EH (cell line): ENCODE results near the gene SPOCK1.

Source experiments
- DNase-seq: peaks from one replicate; pipeline ENCODE4 v3.0.0-alpha.2; 2015; ENCODE audit warnings: low read depth

SPOCK1 gene

DNA sequence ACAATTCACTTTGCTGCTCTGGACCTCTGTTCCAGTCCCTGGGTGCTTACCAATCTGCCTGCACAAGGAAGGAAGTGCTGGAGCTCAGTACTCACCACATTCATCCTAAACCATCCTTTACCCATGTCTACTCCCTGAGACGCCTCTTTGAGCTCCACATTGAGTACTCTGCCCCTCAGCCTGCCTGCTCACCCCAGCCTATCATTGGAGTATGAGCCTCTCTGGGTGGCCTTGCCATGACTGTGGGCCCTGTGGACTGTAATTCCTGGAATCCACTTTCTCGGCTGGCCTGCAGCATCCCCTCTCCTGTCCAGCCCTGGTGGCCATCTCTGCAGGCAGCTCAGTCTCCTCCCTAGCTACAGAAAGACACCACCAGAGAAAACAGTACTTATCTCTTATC, 428.6 kb downstream of the SPOCK1 start:
- no peak for DNase-seq

DNA sequence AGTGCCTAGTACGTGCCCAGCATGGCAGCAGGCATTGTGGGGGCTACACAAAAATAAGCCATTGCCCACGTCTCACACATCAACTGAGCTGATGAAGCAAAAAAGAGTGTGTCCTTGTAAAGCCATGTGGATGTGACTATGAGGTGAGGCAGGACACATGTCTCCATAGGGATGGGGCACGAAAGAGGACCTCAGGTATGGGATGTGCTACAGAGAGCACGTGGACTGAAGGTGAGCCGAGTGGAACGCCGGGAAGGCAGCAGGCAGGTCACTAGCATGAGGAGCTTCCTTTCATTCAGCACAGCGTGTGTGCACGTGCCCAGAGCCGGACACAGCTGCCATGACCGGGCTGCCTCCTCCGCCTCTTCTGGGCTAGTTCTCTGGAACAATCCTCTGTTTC, 429.8 kb downstream of the SPOCK1 start:
- no peak for DNase-seq

DNA sequence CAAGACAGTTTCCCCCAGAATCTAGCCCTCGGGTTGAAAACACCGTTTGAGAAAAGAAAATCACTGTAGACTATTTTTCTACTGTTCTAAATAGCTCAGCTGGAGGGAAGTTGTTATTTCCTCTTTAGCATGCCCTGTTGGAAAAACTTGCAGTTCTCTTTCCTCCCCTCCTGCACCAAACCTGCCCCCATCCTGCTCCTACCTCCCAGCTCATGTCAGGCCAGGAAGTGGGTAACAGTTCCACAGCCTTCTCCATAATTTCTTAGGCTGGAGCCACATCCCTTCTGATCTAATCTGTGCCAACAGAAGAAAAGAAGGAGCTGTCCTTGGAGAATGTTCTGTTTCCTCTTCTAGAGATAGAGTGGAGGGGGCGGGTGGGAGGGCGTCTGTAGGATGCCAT, 437.7 kb downstream of the SPOCK1 start:
- DNase-seq: no peak

DNA sequence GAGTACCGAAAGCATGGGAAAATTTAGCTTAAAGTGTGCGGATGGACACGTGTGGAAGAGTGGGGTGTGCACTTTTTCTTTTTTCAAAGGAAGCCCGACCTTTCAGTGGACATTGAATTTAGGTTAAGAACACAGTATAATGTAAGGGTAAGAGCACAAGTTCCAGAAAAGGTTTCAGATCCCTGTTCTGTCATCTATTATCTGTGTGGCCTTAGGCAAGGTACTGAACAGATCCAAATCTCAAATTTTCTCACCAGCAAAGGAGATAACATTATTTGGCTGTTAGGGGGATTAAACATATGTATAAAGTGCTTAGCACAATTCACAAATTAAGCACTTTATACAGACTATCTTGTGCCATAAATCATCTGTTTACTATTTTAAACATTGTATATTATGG, 441.0 kb downstream of the SPOCK1 start:
- no peak for DNase-seq

DNA sequence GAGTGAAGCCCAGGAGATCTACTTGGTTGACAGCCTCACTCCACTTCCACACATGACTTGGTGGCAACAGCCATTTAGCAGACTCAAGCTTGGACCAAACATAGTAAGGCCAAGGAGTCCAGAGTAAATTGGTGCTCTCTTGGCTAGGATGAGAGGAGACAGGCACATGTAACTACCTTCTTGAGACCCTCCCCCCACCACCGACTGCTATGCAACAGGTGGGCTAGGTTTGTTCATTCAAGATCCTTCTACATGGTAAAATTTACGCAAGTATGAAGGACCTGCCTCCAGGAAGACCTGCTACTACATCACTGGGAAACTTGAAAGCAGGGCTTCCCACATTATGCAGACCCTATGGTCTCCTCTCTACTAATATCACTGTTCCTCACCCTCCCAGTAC, 442.4 kb downstream of the SPOCK1 start:
- DNase-seq: no peak

DNA sequence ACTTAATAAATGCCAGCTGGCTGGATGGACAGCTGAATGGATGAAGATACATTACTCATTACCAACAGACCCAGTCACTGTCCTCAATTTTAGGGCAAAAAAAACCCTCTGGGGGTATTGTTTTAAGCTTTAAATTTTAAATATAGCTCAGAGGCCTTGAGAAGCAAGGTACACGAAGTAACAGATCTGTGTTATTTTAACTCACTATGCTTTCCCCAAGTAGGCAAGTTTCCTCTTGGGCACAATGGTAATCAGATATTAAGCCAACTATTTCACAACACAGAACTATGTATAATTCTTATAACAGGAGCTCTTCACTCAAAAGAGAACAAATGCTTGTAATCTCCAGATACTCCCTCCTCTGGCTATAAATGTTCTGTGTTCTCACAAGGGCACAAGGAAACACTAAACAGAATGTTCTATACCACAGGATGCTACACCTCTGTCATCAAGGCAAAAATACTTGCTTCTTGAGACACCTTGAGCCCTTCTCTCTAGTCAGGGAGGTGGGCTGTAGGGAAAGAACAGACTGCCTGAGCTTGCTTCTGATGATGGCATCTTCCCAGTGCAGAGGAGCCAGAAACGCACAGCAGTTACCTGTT, 443.8 kb downstream of the SPOCK1 start:
- DNase-seq: no peak

DNA sequence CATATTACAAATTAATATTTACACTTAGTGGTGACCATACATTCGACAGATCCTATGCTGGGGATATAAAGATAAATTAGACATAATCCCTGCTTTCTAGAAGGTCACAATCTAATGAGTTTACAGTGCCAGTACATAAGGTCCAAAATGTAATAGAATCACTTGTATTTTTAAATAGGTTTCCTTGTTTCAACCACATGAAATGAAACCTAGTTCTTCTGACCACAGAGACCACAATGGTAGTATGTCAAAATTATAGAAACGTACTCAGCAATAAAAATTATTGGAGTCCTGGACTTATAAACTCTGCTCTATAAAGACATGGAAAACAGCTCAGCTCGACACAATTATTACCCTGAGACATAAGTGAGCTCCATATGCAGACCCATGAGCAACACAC, 444.3 kb downstream of the SPOCK1 start:
- DNase-seq: no peak

DNA sequence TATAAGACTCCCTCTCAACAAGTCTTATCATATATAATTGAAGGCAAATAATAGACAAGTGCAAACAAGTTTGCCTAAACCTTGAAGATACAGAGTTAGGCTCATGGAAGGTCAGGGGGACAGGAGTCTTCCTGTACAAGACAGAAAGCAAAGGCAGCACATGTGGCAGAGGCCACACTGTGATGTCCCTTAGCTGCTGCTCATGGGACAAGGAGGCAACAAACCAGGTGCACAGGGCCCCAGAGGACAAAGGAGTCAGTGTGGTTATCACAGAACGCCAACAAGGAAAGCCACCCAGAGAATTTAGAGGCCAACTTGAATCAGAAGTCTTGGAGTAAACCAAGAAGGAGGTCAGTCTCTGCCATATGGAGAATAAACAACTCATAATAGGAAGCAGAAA, 444.8 kb downstream of the SPOCK1 start:
- DNase-seq: no peak

DNA sequence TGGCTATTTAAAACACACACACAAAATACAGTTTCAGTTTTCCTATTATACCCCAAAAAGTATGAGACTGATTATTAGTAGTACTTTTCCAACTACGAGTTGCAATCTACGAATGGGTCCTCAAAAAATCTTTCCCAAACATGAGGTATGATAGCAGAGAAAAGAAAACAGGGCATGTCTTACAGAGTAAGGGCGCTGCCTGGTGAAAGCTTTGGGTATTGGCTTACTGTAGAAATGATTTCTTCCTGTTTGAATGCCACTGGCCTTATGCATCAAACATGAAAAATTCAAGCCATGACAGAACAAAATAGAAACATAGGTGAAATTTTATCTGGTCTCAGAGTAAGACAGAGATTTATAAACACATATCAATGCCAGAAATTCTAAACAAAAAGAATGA, 448.0 kb downstream of the SPOCK1 start:
- DNase-seq: peak; percentile 23

DNA sequence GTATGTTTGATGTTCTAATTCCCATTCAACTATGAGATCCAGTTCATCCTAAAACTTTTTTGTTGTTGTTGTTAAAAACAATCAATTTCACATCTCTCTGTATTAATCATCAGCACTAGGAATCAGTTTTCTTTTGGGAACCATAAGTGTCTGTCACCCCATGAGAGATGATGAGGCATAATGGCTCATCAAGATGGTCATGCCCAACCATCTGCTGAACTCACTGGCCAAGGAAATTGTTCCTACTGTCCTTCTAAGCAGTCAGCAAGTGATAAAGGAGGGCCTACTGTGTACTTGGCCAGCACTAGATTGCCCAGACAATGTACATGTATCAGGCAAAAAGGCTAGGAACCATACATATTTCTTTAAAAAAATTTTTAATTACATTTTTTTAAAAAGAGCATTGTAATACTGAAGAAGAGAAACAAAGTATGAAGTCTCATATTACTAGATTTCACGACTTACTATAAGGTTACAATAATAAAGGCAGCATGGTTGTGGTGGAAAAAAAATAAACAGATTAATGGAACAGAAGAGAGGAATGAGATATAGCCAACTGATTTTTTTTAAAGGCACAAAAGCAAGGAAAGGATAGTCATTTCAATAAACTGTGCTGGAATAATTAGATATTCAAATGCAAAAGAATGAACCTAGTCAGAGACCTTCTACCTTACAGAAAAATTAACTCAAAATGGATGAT, 458.3 kb downstream of the SPOCK1 start:
- peak; percentile 65 for DNase-seq

DNA sequence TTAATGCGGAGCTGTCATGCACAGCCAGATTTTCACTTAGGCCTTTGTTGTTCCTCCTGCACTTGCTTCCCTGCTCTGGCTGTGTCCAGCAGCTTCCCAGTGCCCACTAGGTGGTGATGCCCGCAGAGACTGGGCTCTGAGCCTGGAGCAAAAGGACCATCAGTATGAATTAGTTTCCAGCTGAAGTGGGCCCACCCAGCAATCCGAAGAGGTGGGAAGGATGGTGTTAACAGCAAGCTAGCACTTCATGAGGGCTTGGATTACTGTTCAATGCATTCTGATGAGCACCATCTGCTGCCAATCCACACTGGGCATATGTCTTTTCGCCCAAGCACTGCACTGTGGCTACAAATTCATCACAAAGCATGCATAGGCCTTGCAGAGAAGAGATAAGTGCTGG, 459.1 kb downstream of the SPOCK1 start:
- no peak for DNase-seq

DNA sequence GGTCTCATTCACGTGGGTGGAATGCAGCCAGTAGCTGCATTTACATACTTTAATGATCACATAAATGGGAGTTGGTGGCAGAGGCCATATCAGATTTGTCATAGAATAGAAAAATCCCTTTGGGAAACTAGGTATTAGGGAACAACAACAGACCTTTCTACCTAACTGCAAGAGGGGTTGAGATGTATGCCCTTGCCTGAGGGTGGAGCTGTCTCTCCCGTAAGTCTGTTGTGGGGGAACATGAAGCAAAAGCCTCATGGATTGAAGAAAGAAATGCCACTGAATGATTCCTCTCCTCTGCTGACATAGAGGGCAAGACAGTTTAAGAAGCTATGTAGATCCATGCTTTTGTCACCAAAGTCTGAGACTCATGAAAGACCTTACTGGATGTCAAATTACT, 461.3 kb downstream of the SPOCK1 start:
- DNase-seq: no peak

DNA sequence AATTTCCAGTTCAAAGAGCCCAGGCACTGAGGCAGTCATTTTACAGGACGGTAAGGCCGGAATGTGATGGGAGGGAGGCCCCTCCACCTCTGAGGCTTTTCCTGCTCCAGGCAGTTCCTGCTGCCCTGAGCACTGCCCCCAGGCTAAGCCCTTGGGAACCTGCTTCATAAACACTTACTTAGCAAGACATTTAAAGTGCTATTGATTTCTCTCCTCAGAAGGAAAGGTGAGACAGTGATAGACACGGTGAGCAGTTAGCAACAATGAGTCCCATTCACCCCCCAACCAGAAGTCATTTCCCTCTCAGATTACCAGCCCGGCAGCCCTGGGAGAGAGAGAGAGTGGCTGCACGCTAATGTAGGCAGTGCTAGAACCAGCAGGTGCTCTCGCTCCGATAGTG, 462.5 kb downstream of the SPOCK1 start:
- no peak for DNase-seq

DNA sequence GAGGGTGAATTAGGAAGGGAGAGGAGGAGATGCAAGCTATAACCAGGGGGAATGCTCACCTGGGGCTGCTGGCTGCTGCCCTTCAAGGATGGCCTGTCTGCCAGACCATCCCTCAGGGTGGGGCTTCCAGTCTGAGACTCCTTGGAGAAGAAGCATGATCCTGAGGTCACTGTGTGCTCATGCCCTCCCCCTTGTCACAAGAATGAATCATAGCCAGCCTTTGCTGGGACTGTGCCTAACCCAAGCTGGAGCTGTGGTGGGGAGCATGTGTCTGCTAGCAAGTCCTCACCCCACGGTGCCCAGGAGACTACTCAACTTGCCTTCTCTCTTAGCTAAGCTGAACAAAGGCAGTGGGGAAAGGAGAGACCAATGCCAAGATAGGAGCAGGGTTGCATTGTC, 463.6 kb downstream of the SPOCK1 start:
- peak; percentile 42 for DNase-seq

DNA sequence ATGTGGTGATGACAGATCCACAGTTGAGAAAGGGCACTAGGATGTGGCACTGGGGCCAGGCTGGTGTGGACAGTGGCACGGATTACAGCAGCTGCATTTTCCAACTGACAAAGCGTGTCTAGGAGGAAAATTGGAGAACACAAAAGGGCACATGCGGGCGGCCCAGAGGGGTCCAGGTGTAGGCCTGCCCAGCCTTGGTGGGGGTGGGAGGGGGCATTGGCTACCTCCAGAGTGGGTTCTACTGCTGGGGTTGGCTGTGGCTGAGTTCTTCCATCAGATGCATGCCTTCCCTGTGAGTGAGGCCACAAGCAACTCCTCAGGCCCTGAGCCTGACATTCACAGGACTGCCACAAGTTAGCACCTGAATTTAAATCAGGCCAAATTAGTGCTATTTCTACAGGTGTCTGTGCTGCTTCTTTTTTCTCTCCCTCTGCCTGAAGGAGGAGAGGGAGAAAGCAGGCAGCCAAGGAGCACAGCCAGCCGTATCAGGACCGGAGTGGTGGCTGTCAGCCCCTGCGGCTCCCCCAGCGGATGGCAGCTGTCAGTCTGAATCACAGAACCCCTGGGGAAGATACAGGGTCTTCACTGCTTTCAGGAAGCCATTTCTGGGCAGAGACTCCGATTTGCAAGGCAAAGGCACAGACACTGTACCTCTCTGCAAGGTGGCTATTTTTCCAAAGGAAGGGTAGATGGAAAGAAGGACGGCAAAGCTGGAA, 464.2 kb downstream of the SPOCK1 start:
- DNase-seq: no peak

DNA sequence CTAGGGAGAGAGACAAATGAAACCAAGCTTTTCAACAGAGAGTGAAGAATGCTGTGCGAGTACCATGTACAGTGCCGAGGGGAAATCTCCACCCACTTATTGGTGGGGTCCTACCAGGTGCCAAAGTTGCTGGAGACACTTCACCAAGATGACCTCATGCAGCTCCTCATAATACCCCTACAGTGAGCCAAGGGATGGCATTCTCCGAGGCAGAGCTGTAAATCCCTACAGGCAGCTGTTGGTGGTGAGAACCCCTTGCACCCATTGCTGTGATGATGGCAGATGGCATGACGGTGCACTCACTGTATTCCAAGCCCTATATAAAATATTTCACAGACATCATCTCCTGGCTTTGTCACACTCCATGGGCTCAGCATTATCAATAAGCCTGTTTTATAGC, 464.9 kb downstream of the SPOCK1 start:
- no peak for DNase-seq

DNA sequence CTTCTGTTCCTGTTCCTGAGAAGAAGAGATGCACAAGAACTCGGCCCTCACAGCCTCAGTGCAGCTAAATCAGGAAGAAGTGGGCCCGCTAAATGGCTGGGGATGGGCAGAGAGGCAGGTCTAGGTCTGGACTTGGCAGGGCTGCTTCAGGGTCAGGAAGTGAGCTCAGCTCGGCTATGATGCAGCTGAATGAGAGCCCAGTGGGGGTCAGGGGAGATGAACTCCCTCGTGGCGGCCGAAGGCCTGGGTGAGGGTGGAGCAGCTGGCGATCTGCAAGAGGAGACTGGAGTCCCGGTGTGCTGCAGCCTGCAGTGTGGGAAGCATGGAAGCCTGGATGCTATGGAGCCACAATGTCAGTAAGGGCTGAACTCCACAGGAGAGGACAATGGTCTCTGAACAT, 466.2 kb downstream of the SPOCK1 start:
- no peak for DNase-seq

DNA sequence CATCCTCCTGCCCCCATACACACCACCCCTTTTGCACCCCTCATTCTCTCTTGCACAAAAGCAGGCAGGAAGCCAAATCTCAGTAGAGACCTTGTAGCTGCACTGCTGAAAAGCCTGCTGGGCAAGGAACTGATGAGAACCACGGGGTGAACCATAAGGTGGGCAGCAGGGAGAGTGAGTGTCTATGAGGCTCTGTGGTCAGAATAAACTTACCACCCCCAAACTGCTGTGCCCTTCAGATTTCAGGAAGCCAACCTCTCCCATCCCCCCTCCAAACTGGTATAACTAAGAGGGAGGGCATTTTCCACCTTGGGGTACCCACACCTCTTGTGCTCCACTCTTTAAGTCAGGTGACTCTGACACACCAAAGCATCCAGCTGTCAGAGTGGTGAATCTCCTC, 471.4 kb downstream of the SPOCK1 start:
- no peak for DNase-seq

DNA sequence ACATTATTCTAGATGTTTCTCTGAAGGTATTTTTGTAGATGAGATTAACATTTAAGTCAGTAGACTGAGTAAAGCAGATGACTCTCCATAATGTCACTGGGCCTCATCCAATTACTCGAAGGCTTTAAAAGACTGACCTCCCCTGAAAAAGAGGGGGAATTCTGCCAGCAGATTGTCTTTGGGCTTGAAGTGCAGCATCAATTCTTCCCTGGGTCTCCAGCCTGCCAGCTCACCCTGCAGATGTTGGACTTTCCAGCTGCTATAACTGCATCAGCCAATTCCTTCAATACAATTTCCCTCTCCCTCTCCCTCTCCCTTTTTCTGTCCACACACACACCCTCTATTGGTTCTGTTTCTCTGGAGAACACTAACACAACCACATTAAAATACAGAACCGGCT, 472.8 kb downstream of the SPOCK1 start:
- DNase-seq: no peak

DNA sequence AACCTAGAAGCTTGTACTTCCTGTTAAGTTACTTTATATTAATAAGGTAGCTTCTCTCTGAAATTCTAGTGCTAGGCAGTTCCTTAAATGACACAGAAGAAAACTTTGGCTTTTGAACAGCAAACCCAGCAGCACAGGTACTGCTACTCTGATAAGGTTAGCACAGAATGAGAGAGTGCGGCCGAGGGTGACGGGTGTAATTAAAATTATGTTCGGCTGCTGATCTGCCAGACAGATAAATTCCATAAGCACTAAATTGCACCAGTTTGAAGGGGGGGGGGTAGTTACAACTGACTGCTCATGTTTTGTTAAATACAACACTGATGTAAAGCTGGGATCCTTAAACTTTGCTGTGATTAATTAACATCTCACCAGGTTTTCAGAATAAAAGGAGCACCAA, 475.1 kb downstream of the SPOCK1 start:
- no peak for DNase-seq

DNA sequence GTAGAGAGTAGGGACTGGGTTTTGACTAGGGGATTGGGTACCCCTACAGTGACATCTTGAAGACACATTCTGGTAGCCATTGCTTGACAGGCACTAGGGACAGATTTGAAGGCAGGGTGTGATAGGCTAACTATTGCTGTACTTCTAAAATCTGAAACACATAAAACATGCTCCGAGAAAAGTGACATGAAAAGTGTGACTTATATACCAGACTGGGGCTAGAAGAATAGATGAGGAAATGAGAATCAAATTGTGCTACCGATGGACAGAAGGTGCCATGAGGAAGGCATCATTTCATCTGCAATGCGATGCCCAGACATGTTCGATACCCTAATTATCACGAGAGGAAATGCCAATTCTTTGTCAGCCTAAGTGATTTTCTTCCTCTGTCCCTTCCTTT, 475.8 kb downstream of the SPOCK1 start:
- DNase-seq: no peak

DNA sequence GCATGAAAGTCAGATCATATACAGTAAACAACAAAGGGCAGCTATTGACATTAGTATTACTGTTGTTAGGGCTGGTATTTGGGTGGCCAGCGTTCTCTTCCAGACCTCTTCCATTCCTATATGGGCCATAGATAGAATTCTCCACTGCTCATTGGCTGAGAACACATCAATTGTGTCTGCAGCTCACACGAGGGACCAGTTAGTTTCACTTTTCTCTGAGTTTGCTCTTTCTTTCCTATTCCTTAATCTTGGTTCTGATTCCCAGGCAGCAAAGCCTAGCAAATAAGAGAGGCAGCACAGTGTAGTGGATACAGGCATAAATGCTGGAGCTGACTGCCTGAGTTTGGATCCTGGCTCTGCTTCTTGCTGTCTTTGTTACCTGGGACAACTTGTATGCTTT, 476.4 kb downstream of the SPOCK1 start:
- DNase-seq: no peak

DNA sequence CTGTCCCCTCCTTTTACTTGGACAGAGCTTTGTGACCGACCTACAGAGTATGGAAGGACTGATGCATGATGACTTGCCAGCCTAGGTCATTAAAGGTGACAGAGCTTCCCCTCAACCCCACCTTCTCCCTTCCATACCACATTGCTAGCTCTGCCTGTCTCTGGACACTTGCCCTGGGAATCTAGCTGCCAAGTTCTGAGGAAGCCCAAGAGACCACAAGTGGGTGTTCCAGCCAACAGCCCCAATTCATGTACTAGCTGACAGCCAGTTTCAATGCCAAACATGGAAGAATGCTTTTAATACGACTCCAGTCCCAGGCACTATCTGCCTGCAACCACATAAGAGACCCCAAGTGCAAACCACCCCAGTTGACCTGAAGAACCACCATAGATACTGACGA, 477.1 kb downstream of the SPOCK1 start:
- DNase-seq: no peak

DNA sequence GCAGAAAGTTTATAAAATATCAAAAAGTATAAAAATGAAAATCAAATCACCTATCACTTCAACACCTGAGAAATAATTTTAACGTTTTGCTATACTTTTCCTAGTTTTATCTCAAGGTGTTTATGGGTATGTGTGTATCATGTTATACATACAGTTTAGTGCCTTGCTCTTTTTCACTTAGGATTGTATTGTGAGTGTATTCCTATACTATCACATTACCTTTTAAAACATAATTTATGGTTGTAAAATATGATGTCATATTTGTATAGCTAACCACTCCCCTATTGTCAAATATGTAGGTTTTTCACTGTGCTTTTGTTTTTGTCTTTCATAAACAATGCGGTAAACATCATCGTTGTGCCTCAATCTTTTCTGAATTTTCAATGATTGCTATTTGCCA, 479.9 kb downstream of the SPOCK1 start:
- no peak for DNase-seq
